IPS-18c (cell line): Measurements from ENCODE around the gene DYRK1B.

Experiments
- H3K4me3 ChIP-seq: 2 replicates; pipeline ENCODE4 v1.7.0; 2013; ENCODE audit warnings: low read depth, mild to moderate bottlenecking, low read length, moderate library complexity; ENCODE audit not compliant: insufficient read depth
- H3K9me3 ChIP-seq: one replicate; pipeline ENCODE4 v1.6.1; 2013; ENCODE audit warnings: mild to moderate bottlenecking, low read length, moderate library complexity; ENCODE audit not compliant: control insufficient read depth, insufficient read depth

The DYRK1B gene

DNA sequence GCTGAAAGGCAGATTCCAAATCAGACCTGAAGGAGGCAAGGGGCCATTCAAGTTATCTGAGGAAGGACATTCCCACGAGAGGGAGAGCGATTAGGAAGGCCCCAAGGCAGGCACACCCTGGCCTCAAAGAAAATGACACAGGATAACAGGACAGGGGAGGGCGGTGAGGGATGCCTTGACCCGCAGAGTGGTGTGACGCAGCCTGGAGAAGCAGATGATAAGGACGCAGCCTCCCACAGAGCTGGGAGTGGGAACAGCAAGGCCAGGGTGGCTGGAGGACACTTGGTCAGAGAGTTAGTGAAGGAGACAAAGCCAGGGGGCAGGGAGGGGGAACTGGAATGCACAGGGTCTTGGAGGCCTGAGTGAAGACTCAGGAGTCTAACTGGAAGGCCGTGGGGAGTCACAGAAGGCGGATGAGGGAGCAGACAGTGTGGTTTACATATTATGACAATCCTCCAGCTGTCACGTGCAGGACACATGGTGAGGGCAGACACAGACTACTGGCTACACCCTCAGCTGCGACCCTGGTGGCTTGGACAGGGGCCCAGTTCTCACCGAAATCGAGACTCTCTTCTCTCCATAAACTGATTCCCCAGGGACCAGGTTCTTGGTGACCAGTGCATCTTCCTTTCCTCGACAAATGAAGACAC lies 5.8 kb upstream of the DYRK1B start:
- Histone ChIP-seq H3K4me3 (no peak overlapping the region), H3K9me3 (no peaks in the 10 kb centered on the region)

DNA sequence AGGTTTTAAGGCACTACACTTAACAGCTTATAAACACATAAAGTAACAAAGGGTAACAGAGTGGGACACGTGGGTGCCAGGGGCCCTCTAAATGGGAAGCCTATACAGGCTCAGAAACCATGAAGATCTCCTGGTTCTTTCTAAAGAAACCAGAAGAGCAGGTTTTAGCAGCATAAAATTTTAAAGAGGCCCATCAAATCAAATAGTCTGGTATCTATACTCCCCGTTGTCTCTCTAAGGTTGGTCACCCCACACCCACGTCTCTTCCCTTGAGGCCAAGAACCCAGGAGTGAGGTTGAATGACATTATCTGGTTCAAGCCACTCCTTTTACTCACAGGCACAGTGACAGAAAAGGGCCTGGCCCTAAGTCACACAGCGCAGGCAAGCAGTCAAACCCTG lies 4.6 kb upstream of the DYRK1B start:
- H3K9me3 ChIP-seq, result no peaks in the 10 kb centered on the region
- H3K4me3 ChIP-seq, result no peak overlapping the region

DNA sequence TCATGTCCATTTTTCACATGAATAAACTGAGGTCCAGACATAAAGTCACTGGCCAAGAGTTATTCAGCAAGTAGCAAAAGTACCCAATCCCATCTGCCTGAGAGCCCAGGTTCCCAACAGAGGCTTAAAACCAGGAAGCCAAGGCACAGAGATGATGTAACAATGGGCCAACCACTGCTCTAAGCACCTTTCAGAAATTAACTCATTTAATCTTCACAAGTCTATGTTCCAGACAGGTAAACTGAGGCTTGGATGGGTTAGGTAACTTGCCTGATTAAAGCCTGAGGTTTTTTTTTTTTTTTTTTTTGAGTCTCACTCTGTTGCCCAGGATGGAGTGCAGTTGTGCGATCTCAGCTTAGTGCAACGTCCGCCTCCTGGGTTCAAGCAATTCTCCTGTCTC lies 4.0 kb upstream of the DYRK1B start:
- no peaks in the 10 kb centered on the region for H3K9me3 ChIP-seq
- H3K4me3 ChIP-seq, result no peak overlapping the region

DNA sequence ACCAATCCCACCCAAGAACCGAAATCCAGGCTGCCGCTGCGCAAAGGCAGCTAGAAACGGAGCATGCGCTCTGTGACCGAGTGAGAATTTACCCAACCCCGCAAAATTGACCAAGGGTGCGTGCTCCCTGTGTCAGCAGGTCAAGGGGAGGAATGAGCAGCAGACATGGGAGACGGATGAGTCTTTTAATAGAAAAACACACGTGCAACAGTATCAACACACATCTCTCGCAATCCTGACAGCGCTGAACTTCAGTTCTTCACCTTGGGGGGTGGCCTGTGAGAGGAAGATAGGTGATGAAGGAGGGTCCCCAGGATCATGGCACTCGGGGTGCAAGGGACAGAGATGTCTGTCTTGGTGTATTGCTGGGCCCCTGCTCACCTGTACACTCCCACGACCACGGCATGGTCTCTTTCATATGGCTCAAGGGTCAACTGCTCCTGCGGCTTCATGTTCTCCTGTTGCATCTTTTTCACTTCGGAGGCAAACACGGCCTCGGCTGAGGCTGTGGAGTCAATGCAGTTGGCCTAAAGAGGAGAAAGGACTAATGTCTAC lies 402 bp upstream of the DYRK1B start:
- no peaks in the 10 kb centered on the region for H3K9me3 ChIP-seq
- H3K4me3 ChIP-seq, result no peak overlapping the region; the same call in 1 of the 2 replicates

DNA sequence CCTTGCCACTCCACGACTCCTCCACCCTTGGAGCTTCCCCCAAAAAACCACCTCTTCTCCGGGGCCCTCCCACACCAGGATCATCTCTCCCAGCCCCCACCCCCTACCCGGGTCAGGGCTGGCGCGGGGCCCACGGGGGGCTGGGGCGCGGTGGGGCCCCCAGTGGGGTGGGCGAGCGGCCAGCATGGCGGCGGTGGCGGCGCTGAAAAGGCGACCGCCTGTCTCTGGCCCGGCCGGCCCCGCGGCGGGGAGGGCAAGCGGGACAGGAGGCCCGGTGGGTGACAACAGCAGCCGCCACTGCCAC lies 850 bp downstream of the DYRK1B start:
- H3K9me3 ChIP-seq, result no peaks in the 10 kb centered on the region
- H3K4me3 ChIP-seq, result peak overlapping the region; percentile 98

DNA sequence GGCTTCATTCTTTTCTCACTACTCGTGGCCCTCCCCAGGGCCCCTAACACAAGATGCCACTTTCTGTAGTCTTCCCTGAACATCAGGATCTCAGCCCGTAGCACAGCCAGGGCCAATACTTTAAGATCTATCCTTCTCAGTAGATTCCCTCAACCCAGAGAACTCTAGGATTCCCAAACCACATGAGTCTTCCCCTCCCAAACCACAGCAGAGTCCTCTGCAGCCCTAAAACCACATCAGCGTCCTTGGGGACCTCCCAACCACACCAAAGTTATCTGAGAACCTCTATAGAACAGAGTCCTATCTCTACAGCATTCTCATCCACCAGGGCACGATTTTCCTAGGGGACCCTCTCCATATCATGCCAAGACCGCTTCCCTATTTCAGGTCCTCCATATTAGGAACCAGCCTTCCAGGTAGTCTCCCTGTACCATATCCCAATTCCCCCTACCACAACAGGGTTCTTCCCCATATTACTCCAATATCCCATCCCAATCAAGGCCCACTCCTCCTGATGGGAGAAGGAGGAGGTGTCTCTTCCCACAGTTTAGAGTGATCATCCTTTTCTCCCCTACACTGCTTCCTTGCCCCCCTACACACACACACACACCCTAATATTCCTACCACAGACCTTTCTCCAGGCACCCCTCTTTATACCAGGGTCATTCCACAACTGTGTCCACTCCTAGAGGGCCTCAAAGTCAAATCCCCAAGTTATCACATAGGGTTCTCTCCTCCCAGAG lies 1.4 kb downstream of the DYRK1B start:
- Histone ChIP-seq H3K4me3 (peak overlapping the region; percentile 98), H3K9me3 (no peaks in the 10 kb centered on the region)

DNA sequence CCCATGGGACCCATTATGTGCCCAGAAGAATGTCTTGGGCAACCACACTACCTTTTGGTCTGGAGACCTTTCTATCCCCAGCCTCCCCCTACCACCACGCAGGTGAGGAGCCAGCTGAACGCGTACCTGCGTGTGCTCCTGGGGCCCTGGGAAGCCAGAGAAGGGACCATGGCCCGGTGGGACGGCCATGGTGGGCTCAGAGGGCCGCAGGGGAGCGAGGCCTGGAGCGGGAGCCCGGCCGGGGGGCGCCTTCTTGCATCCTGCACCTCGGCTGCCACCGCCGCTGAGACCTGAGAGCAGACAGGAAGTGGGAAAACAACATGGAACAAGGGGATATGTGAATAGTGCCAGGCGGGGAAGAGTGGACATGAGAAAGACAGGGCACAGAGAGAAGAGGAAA lies 2.3 kb downstream of the DYRK1B start:
- H3K4me3 ChIP-seq, result no peak overlapping the region

DNA sequence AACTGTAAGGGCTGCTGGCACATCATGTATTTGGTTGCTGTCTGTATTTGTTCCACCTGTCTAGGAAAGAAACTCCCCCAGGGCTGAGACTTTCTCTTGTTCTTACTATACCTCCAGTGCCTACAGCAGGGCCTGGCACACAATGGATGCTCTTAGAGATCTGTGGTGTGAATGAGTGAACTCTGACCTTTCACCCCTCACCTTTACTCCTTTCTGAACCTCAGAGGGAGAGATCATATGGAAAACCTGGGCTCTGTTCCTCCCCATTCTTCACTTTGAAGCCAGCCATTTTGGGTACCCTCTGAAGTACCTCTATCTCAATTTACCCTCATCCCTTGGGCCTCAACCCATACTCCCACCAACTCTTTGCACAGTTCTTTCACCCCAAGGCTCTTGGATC lies 3.1 kb downstream of the DYRK1B start:
- no peak overlapping the region for H3K4me3 ChIP-seq
- no peaks in the 10 kb centered on the region for H3K9me3 ChIP-seq

More for the DNA sequence above, 2.3 kb downstream of the DYRK1B start:
- no peaks in the 10 kb centered on the region for H3K9me3 ChIP-seq

DNA sequence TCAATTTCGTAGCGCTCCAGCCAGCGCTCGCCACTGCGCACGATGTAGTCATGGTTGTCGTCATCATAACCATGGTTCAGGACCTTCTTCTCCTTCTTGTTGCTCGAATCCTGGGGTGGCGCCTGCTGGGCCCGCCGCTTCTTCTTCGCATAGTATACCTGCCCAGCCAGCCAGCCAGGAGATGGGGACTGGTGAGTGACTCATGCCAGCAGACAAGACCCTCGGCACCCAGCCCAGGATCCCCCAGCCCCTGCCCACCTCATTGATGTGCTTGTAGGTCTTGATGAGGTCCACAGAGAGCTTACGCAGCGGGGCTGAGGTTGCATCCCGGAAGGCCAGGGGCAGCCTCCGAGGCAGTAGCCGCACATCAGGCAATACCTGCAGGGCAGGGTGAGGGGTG lies 3.6 kb downstream of the DYRK1B start:
- Histone ChIP-seq H3K4me3 (no peak overlapping the region), H3K9me3 (no peaks in the 10 kb centered on the region)

DNA sequence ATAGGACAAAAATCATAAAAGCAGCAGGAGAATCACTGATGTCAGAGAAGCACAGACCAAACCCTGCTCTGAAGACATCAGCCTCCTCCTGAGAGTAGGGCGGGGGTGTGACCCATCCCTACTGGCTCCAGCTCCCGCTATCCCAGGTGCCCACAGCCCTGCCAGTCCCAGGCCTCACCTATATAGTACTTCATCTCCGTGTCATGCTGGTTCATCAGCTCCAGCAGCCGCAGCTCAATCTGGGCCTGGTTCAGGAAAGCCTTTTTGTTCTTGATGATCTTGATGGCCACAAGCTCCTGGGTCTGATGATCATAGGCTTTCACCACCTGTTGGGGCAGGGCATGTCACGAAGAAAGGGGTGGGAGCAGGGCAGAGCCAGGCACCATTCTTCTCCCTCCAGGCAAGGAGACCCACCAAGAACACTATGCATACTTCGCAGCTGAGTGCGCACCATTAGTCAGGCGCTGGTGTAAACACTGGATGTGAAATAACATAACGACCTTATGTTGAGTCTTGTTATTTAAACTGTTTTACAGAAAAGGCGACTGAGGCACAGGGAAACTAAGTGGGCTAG lies 4.2 kb downstream of the DYRK1B start:
- Histone ChIP-seq H3K4me3 (no peak overlapping the region), H3K9me3 (no peaks in the 10 kb centered on the region)

DNA sequence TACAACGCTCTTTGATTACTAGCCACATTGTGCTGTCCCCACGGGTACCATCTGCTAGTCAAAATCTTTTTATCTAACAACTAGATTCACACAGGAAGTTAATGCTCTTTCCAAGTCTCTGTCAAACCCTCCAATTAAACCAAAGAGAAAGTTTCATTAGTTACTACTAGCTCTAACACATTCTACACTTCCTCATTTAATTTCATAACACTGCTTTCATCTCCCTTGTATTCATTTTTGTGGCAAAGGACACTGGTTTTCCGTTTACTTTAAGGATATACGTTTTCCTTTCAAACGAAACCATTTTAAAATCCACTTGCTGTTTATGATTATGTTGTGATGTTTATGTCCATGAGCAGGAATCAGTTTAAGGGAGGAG lies 5.3 kb downstream of the DYRK1B start:
- Histone ChIP-seq H3K4me3 (no peak overlapping the region), H3K9me3 (no peaks in the 10 kb centered on the region)

DNA sequence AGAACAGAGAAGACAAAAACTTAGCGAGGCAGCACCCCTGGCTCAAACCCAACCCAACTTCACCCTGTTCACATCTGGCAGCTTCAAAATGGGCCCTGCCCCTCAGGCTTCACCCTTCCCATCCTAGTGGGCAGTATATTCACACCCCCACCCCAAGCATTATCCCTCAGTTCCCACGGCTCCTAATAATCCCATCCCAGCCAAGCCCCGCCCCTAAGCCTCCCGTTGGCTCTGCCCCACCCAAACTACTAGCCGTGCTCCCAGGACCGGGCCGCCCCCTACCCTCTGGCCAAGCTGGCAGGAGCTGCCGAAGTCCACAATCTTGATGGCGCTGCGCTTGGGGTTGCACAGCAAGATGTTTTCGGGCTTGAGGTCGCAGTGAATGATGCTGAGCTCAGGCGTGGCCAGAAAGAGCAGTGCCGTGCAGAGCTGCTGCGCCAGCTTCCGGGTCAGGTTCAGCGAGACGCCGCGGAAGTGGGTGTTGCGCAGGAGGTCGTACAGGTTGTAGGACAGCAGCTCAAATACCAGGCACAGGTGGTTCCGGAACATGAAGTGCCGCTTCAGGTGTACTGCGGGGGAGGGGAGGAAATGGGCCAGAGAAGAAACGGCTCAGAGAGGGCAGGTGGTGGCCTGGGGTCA lies 5.8 kb downstream of the DYRK1B start:
- Histone ChIP-seq H3K9me3 (no peaks in the 10 kb centered on the region), H3K4me3 (no peak overlapping the region)

DNA sequence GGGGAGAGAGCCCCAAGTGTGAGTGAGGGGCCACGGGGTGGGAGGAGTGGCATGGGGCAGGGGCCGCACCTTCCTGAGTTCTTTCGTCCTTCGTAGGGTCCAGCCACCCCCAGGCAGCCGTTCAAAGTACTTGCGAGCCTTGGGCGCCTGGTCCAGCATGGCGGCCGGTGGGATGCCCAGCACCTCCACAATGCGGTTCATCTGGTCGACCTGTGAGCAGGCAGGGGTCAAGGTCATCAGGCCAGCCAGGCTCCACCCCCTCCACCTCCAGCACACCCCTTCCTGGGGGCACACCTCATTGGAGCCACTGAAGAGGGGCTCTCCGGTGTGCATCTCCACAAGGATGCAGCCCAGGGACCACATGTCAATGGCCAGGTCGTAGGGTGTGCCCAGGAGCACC lies 6.7 kb downstream of the DYRK1B start:
- Histone ChIP-seq H3K4me3 (no peak overlapping the region), H3K9me3 (no peaks in the 10 kb centered on the region)

DNA sequence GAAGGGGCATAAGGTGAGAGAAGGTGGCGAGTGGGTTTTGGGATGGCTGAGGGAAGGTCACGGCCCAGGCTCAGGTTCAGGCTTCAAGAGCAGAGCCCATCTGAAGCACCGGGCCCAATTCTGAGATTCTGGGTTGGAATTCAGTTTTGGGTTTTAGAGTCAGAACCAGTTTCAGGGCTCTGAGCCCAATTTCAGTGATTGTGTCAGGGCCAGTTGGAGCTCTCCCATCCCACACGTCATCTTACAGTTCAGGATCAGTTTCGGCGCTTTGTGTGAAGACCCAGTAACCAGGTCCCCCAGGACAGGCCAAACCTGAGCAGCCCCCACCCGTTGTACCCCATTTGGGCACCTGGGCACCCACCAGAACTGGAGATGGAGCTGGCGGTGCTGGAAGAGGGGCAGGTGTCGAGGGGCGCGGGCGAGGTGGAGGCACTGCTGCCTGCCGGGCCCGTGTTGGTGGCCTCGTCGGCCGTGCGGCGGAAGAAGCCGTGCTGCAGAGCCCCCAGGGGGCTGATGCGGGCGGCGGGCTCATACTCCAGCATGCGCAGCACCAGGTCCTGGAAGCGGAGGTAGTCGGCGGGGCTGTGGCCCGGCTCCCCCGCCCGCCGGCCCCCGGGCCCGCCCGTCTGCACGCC lies 7.5 kb downstream of the DYRK1B start:
- H3K9me3 ChIP-seq, result no peaks in the 10 kb centered on the region
- no peak overlapping the region for H3K4me3 ChIP-seq

DNA sequence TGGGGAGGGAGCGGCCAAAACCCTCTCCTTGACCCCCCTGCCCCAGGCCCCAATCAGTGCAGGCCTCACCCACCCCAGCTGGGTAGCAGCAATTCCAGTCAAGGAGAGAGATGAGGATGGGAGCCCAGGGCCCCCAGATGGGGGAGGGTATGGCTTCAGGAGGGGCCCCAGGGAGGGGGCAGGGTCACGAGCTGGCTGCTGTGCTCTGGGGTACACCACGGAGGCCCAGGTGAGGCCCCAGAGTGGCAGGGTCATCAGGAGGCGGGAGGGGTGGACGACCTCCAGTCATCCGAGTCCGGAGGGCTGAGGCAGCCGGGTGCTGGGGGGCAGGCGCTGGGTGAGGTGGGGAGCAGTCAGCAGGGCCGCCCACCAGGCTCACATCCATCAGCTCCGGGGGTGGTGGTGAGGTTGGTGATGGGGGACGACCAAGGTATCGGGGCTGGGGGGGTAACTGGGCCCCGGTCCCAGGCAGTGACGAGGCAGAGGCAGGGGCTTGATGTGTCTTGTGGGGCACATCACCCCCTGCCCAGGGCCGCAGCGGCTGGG lies 8.4 kb downstream of the DYRK1B start:
- no peak overlapping the region for H3K4me3 ChIP-seq
- no peaks in the 10 kb centered on the region for H3K9me3 ChIP-seq

DNA sequence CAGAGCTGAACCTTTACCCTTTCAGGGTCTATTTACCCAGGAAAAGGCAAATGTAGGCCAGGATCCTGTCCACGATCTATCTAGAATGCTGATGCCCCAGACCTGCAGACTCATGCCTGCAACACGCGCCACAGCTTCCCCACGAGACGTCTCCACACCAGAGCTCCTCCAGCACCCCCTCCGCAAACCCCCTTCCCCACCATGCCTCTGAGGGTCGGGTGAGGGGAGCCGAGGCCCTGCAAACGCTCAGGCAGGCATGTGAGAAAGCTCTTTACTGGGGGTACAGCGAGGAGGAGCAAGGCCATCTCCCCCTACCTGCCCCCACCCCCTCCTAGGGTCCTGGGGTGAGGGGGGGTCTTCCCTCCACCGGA lies 8.9 kb downstream of the DYRK1B start:
- Histone ChIP-seq H3K9me3 (no peaks in the 10 kb centered on the region), H3K4me3 (peak overlapping the region; percentile 22; the same call in 1 of the 2 replicates)
